Suprapubic skin (tissue), 4 donors: Measurements from ENCODE around the gene HINT1.

Source experiments
- POLR2A ChIP-seq, 2 donors: fragments of 450-650 bp; IDR thresholded peaks; one replicate each; pipeline ENCODE4 v1.6.1; 2017; ENCODE audit warnings: antibody characterized with exemption in 2 of 2, mild to moderate bottlenecking in 2 of 2, moderate library complexity in 2 of 2
- POLR2AphosphoS5 ChIP-seq, 3 donors: sonication (generic); formaldehyde crosslinking; IDR thresholded peaks; one replicate each; pipeline ENCODE4 v1.6.1; 2017; ENCODE audit warnings: antibody characterized with exemption in 3 of 3
- TF ChIP-seq, protein P1 (sequence below), 2 donors: fragments of 200-600 bp in 1 of 2; fragments of 450-650 bp in 1 of 2; sonication (generic) in 1 of 2; IDR thresholded peaks; one replicate each; pipeline ENCODE4 v1.5.1; 2016 to 2019; ENCODE audit warnings: antibody characterized with exemption in 2 of 2, mild to moderate bottlenecking in 1 of 2, moderate library complexity in 1 of 2

DNA sequence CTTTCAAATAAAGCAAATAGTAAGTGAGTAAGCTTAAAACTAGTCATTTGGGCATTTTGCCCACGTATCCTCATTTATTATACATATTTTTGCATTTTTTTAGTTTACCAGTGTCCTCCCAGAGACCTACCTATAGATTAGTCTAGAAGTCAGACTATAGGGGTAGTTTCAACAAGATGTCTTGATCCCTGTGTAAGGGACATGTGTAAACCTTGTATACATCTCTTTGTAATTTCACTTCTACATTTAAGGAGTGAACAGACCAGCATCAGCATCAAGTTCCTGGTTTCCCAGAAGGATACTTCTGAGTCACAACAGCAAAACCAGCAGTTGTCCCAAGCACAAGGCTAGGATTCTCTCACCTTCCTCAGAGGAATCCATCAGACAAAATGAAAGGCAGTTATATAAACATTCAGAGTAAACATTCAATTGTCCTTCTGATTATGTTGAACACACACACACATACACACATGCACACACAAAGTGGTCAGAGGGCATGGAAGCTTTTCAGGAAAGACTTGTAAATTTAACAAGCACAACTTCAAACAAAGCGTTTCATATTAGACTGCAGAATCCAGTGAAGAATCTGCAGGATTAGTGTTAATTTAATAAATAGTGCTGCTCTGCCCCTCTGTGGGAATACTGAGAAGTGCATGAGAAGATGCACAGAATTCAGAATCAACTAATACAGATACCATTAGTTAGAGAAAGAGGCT is 55.4 kb downstream of the HINT1 start:
- TF ChIP-seq, protein P1, sequence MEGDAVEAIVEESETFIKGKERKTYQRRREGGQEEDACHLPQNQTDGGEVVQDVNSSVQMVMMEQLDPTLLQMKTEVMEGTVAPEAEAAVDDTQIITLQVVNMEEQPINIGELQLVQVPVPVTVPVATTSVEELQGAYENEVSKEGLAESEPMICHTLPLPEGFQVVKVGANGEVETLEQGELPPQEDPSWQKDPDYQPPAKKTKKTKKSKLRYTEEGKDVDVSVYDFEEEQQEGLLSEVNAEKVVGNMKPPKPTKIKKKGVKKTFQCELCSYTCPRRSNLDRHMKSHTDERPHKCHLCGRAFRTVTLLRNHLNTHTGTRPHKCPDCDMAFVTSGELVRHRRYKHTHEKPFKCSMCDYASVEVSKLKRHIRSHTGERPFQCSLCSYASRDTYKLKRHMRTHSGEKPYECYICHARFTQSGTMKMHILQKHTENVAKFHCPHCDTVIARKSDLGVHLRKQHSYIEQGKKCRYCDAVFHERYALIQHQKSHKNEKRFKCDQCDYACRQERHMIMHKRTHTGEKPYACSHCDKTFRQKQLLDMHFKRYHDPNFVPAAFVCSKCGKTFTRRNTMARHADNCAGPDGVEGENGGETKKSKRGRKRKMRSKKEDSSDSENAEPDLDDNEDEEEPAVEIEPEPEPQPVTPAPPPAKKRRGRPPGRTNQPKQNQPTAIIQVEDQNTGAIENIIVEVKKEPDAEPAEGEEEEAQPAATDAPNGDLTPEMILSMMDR (IDR thresholded peaks at IDR 0.05), result peak; percentile 57 to 68
- no peak for TF ChIP-seq POLR2A (IDR thresholded peaks at IDR 0.05)
- TF ChIP-seq POLR2AphosphoS5 (IDR thresholded peaks at IDR 0.05), result no peak
